Thyroid gland (tissue), 4 donors: ENCODE results near the gene TMIE.

ENCODE experiments used
- CTCF ChIP-seq, 6 experiments: fragments of 200-600 bp in 3 of 6; fragments of 450-650 bp in 3 of 6; sonication (generic) in 3 of 6; IDR thresholded peaks; one replicate each; pipeline ENCODE4 v1.5.1; 2016 to 2019; ENCODE audit warnings: antibody characterized with exemption in 6 of 6, mild to moderate bottlenecking in 2 of 6, inconsistent platforms in 1 of 6, moderate library complexity in 1 of 6
- POLR2A ChIP-seq, 2 donors: fragments of 450-650 bp; IDR thresholded peaks; one replicate each; pipeline ENCODE4 v1.6.1; 2017; ENCODE audit warnings: antibody characterized with exemption in 2 of 2, mild to moderate bottlenecking in 2 of 2, moderate library complexity in 1 of 2

- TF ChIP-seq CTCF (IDR thresholded peaks at IDR 0.05) (no peak), POLR2A (IDR thresholded peaks at IDR 0.05) (no peak)
Observed at GRCh38 chr3:46700772-46701171, 420 bp upstream of the TMIE start.
